GM18873 (cell line): Measurements from ENCODE around the gene SOX6.

Experiments
- ATAC-seq: cut with Tn5 transposase; IDR thresholded peaks from one replicate; pipeline ENCODE4 v1.9.1; 2021; ENCODE audit warnings: mild to moderate bottlenecking, moderate library complexity, moderate number of reproducible peaks; ENCODE audit not compliant: unreplicated experiment, low FRiP score

The SOX6 gene

GRCh38 chr11:16280256-16280682, 76.1 kb downstream of the SOX6 start:
- no peak for ATAC-seq

DNA sequence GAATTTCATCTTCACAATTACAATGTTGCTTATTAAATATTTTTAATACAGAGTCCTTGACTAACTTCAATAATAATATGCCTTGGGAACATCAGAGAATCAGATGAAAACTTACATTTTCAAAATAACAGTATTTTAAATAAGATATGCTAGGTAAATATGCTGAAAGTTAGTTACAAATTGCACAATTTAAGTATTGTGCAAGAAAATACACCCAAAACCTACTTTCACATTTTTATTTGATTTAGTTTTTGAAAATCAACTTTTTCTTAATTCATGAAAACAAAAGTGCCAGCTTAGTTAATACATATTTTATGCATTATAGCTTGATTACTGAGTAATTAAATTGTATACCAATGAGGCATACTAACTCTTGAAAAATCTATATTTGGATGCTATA, 76.8 kb downstream of the SOX6 start:
- ATAC-seq = no peak

- ATAC-seq = no peak
These were observed 77.4 kb downstream of the SOX6 start for GRCh38 chr11:16278979-16279378.

GRCh38 chr11:16278273-16278672, 78.1 kb downstream of the SOX6 start:
- ATAC-seq = no peak

- ATAC-seq = no peak
These were observed 80.1 kb downstream of the SOX6 start for GRCh38 chr11:16276251-16276650.

DNA sequence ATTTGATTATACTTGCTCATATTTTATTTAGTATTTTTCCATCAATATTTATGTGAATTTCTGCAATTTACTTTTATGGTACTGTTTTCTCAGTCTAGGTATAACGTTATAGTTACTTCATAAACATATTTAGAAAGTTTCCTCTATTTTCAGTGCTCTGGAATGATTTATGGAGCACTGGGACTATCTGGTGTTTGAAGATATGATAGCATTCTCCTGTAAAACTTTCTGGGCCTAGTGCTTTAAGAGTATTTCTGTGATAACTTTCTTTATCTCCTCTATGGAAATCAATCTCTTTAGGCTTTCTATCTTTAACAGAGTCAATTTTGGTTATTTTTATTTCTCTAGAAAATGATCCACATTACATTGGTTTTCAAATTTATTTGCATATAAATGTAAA, 85.1 kb downstream of the SOX6 start:
- ATAC-seq = no peak

DNA sequence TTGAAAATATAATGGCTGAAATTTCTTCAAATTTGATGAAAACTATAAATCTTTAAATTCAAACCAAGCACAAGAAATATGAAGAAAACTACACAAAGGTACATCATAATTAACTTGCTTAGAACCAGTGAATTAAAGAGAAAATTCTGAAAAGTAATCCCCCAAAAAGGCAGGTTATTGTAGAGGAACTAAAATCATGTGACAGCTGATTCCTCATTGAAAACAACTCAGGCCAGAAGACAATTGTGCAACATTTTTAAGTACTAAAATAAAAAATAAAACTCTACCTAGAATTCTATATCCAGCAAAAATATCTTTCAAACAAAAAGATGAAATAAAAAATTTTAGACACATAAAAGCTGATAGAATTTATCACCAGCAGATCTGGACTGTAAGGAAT, 90.3 kb downstream of the SOX6 start:
- no peak for ATAC-seq

- no peak for ATAC-seq
These were observed 91.3 kb downstream of the SOX6 start for GRCh38 chr11:16265022-16265421.

- peak; percentile 15 for ATAC-seq
These were observed 93.7 kb downstream of the SOX6 start for GRCh38 chr11:16262645-16262955.

- ATAC-seq = peak; percentile 80
These were observed 94.3 kb downstream of the SOX6 start for GRCh38 chr11:16261836-16262644.

DNA sequence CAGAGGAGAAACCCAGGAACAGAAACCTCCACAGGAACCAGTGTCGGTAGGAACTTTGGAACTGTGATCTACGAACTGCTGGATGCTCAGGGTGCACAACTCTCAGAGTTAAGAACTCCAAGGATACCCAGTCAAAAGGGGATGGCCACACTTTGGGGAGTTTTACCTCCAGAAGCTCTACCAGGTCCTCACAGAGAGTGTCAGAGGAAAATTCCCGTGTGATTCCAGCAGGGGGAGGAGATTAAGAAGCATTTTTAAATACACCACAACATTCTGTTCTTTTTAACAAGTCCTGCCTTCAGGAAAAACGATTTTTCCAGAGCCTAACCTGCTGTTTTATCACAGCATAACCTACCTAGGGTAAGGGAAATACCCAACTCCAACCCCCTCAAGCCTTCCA, 104.0 kb downstream of the SOX6 start:
- ATAC-seq = no peak

DNA sequence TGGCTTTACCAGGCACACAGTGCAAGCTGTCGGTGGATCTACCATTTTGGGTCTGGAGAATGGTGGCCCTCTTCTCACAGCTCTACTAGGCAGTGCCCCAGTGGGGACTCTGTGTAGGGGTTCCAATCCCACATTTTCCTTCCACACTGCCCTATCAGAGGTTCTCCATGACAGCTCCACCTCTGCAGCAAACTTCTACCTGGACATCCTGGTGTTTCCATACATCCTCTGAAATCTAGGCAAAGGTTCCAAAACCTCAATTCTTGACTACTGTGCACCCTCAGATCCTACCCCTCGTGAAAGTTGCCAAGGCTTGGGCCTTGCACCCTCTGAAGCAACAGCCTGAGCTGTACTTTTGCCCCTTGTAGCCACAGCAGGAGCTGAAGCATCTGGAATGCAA, 108.1 kb downstream of the SOX6 start:
- no peak for ATAC-seq

DNA sequence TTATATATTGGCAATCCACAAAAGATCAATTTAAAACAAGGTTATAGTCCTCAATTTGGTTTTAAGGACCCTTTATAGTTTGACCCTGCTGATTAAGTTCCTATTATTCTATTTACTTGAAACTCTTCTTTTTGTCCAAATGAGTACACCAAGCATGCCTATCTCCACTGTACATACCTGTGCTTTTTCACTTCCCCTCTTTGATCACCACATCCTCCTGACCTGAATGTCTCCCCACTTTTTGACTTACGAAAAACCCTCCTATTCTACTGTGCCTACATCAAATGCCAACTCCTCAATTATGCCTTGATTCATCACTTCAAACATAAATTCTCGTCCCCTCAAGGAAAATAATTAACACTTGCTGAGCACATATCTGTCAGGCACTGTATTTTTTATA, 113.5 kb downstream of the SOX6 start:
- ATAC-seq = peak; percentile 53

DNA sequence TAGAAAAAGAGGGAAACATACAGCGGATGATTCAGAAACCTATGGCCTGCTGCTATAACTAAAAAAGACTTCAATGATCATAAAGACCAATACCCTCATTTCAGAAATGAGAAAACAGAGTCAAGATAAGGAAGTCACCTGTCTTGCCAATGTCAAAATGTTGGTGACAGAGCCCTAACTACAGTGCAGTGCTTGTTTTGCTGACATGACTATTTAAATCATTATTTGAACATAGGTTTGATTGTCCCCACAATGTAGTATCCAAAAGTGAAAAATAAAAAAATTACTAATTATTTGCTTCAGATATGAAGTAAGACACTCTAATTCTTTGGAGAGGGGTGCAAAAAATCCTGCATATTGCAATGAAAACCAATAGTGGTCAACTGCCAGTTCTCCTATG, 115.7 kb downstream of the SOX6 start:
- no peak for ATAC-seq

DNA sequence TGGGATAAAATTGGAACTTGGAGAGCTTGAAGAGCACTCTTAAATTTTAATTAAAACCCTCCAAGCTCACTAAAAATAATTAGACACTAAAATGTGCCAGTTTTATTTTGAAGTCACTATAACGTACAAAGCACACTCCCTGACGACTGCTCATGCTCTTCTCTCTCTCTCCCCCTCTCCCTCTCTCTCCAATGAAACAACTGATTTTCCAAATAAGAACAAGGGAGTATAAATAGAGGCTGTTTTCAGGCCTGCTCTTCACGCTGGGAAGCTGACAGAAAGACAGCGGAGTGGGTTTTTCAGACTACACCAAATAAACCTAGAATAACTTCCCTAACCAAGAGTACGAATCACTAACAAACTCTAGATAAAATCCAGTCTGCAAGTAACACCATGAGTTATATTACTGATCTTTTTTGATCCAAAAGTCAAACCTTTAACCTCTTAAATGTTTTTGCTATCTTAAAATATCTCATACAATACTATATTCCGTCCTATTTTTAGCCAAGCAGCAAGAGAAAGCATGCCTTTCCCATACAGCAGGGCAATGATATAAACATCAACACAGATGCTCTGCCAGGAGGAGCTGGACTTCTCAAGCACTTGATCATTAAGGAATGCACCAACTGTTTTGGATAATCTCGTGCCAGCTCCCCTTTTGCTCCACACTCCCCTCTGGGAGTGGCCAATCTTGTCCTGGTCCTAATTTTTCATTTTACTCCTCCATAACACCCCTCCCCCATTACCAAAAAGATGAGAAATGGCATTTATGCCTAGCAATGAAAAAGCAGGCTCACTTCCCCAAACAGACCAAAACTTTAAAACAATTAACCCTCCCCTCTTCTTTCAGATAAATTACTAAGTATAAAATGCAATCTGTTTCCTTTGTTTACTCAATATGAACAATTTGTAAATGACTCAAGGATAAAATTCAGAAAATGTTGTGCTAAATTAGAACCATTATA, 116.9 kb downstream of the SOX6 start:
- no peak for ATAC-seq

DNA sequence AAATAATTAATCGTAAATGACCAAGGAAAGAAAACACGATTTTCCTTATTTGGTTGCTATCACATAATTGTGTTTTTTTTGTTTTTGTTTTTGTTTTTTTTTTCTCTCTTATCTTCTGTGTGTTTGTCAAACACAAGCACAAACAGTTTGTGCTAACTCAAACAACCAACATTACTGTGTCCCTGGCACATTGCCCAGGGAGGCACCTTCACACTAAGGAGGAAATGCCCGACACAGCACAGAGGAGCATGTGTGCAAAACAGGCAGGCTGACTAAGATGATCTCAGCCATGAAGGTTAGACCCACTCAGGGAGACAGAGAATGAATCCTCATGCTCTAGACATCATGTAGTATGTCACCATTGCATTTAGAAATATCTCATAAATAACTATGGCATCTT, 130.1 kb downstream of the SOX6 start:
- ATAC-seq = no peak

GRCh38 chr11:16225623-16226022, 130.7 kb downstream of the SOX6 start:
- ATAC-seq = no peak

DNA sequence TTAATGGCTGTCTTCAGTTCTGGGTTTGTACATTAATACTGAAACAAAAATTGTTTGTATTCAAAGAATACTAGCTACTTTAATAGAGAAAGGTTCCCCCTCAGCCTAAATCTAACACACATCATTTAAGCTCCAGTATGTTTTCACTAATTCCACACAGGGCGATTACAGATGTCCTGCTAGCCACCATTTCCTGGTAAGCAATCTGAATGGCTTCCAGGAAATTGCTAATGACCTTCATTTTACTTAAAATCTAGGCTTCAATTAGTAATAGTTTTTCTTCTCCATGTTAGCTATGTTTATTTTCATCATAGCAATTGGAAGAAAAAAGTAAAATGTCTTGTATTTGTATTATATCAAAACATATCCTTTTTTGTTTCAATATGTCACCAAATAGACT, 132.8 kb downstream of the SOX6 start:
- no peak for ATAC-seq

DNA sequence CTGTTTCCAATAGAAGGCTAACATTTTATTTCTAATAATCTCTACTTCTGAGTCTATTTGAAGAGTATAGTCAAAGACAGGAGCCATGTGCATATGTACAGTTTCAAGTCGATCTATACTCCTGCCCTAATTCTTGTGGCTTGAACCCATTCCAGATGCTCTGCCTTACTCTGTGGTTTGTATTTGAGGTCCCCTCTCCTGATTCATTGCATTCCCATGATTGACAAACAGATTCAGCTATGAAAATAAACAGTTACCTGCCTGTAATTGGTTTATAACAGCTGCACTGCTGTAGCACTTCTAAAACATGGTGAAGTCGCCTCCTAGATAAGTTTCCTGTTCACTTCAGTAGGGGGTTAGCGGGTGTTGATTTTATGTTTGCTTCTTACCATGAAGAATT, 138.7 kb downstream of the SOX6 start:
- no peak for ATAC-seq

- no peak for ATAC-seq
These were observed 139.5 kb downstream of the SOX6 start for GRCh38 chr11:16216831-16217230.

DNA sequence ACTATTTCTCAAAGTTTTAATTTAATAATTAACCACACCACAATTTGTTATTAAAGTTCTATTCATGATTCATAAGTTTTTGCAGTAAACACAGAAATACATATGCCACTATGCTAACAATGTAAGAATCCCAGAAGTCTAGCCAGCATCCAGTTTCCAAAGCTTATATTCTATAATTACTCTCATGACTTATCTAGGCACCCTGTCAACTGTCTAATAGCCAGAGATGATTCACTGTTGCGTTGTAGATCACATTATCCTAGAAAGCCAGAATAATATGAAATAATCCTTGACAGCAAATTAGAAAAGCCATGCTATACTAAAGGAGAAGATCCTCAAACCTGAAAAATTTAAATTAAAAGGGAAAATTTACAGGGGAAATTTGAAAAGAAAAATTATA, 141.0 kb downstream of the SOX6 start:
- no peak for ATAC-seq

DNA sequence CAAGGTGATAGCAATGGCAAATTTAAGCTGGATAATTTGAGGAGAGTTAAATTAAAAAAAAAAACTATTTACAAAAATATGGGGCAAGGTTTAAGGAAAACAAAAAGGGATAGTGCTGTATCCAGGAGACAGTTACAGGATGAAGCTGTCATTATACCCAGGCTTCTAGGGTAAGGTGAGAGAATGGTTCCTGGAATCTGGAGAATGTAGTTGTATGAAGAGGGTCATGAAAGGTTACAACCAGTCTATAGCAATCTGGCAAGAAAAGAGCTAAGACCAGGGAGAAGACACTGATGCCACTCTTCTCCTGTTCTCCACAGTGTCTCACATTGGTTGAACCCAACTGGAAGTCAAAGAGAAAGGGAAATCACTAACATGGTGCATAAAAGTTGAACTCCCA, 144.9 kb downstream of the SOX6 start:
- ATAC-seq = no peak
